ENCODE results near the gene DPP3.

The DPP3 gene

GRCh38 chr11:66492161-66492865, 12.1 kb downstream of the DPP3 start:
- Histone ChIP-seq H3K36me3 (ENCODE audit: insufficient read depth, low read length) (peaks cover 64% of the 10 kb centered on the region), H3K27me3 (ENCODE audit: control insufficient read depth, insufficient read depth, low read length) (no peaks in the 10 kb centered on the region), H3K4me2 (ENCODE audit: low read length) (no peak overlapping the region), H3K4me3 (ENCODE audit: low read length) (no peak overlapping the region), H3K9me3 (replicated peaks; ENCODE audit: low read length) (no peaks in the 10 kb centered on the region), H3K9ac (ENCODE audit: low read depth, low read length) (no peak overlapping the region), H3K4me1 (ENCODE audit: control insufficient read depth, insufficient read depth, low read length) (no peaks in the 10 kb centered on the region)

- Histone ChIP-seq H3K27me3 (ENCODE audit: control insufficient read depth, insufficient read depth, low read length) (no peaks in the 10 kb centered on the region), H3K4me1 (ENCODE audit: control insufficient read depth, insufficient read depth, low read length) (no peaks in the 10 kb centered on the region), H3K36me3 (ENCODE audit: insufficient read depth, low read length) (peaks cover 59% of the 10 kb centered on the region), H3K9me3 (replicated peaks; ENCODE audit: low read length) (no peaks in the 10 kb centered on the region), H3K4me2 (ENCODE audit: low read length) (no peak overlapping the region), H3K9ac (ENCODE audit: low read depth, low read length) (no peak overlapping the region), H3K4me3 (ENCODE audit: low read length) (no peak overlapping the region)
Measured at GRCh38 chr11:66493130-66493529, 12.9 kb downstream of the DPP3 start.

- Histone ChIP-seq H3K9me3 (replicated peaks; ENCODE audit: low read length) (no peaks in the 10 kb centered on the region), H3K27me3 (ENCODE audit: control insufficient read depth, insufficient read depth, low read length) (no peaks in the 10 kb centered on the region), H3K9ac (ENCODE audit: low read depth, low read length) (no peak overlapping the region), H3K4me2 (ENCODE audit: low read length) (no peak overlapping the region), H3K4me3 (ENCODE audit: low read length) (no peak overlapping the region), H3K4me1 (ENCODE audit: control insufficient read depth, insufficient read depth, low read length) (no peaks in the 10 kb centered on the region), H3K36me3 (ENCODE audit: insufficient read depth, low read length) (peaks cover 59% of the 10 kb centered on the region)
Measured at GRCh38 chr11:66494458-66494857, 14.2 kb downstream of the DPP3 start.

DNA sequence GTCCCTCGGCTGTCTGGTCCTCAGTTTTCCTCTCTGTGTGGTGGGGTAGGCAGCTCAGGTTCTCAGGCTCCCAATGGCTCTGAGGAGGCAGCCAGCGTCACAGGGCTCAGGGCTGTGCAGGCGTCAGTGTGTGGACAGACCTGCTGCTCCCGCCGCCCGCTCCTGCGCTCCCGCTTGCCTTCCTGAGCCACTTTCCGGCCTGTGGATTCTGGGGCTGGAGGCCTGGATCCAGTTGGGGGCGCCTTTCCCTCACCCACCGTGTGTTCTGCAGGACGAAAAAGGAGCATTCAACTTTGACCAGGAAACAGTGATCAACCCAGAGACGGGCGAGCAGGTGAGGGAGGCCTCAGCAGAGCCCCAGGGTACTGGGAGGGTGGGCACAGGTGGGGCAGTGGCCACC, 14.7 kb downstream of the DPP3 start:
- Histone ChIP-seq H3K4me1 (ENCODE audit: control insufficient read depth, insufficient read depth, low read length) (no peaks in the 10 kb centered on the region), H3K36me3 (ENCODE audit: insufficient read depth, low read length) (peaks cover 58% of the 10 kb centered on the region), H3K4me3 (ENCODE audit: low read length) (no peak overlapping the region), H3K9me3 (replicated peaks; ENCODE audit: low read length) (no peaks in the 10 kb centered on the region), H3K9ac (ENCODE audit: low read depth, low read length) (no peak overlapping the region), H3K27me3 (ENCODE audit: control insufficient read depth, insufficient read depth, low read length) (no peaks in the 10 kb centered on the region), H3K4me2 (ENCODE audit: low read length) (no peak overlapping the region)

- Histone ChIP-seq H3K4me3 (ENCODE audit: low read length) (no peak overlapping the region), H3K9ac (ENCODE audit: low read depth, low read length) (no peak overlapping the region), H3K27me3 (ENCODE audit: control insufficient read depth, insufficient read depth, low read length) (no peaks in the 10 kb centered on the region), H3K4me1 (ENCODE audit: control insufficient read depth, insufficient read depth, low read length) (no peaks in the 10 kb centered on the region), H3K9me3 (replicated peaks; ENCODE audit: low read length) (no peaks in the 10 kb centered on the region), H3K4me2 (ENCODE audit: low read length) (no peak overlapping the region), H3K36me3 (ENCODE audit: insufficient read depth, low read length) (peaks cover 58% of the 10 kb centered on the region)
Measured at GRCh38 chr11:66495401-66495854, 15.2 kb downstream of the DPP3 start.

- Histone ChIP-seq H3K9ac (ENCODE audit: low read depth, low read length) (no peak overlapping the region), H3K4me2 (ENCODE audit: low read length) (no peak overlapping the region), H3K9me3 (replicated peaks; ENCODE audit: low read length) (no peaks in the 10 kb centered on the region), H3K4me3 (ENCODE audit: low read length) (no peak overlapping the region), H3K36me3 (ENCODE audit: insufficient read depth, low read length) (peaks cover 53% of the 10 kb centered on the region), H3K4me1 (ENCODE audit: control insufficient read depth, insufficient read depth, low read length) (no peaks in the 10 kb centered on the region), H3K27me3 (ENCODE audit: control insufficient read depth, insufficient read depth, low read length) (no peaks in the 10 kb centered on the region)
Measured at GRCh38 chr11:66497206-66497605, 17.0 kb downstream of the DPP3 start.

GRCh38 chr11:66498506-66498905, 18.3 kb downstream of the DPP3 start:
- Histone ChIP-seq H3K4me1 (ENCODE audit: control insufficient read depth, insufficient read depth, low read length) (no peaks in the 10 kb centered on the region), H3K4me3 (ENCODE audit: low read length) (no peak overlapping the region), H3K36me3 (ENCODE audit: insufficient read depth, low read length) (peaks cover 41% of the 10 kb centered on the region), H3K4me2 (ENCODE audit: low read length) (no peak overlapping the region), H3K27me3 (ENCODE audit: control insufficient read depth, insufficient read depth, low read length) (no peaks in the 10 kb centered on the region), H3K9me3 (replicated peaks; ENCODE audit: low read length) (no peaks in the 10 kb centered on the region), H3K9ac (ENCODE audit: low read depth, low read length) (no peak overlapping the region)

- H3K4me1 ChIP-seq (ENCODE audit: control insufficient read depth, insufficient read depth, low read length): peaks cover 4% of the 10 kb centered on the region
- H3K9ac ChIP-seq (ENCODE audit: low read depth, low read length): no peak overlapping the region
- H3K4me2 ChIP-seq (ENCODE audit: low read length): no peak overlapping the region
- no peaks in the 10 kb centered on the region for H3K9me3 ChIP-seq (replicated peaks; ENCODE audit: low read length)
- H3K36me3 ChIP-seq (ENCODE audit: insufficient read depth, low read length): peaks cover 27% of the 10 kb centered on the region
- no peak overlapping the region for H3K4me3 ChIP-seq (ENCODE audit: low read length)
- H3K27me3 ChIP-seq (ENCODE audit: control insufficient read depth, insufficient read depth, low read length): no peaks in the 10 kb centered on the region
Measured at GRCh38 chr11:66505276-66505816, 25.1 kb downstream of the DPP3 start.

GRCh38 chr11:66509131-66509561, 28.9 kb downstream of the DPP3 start:
- H3K4me3 ChIP-seq (ENCODE audit: low read length): no peak overlapping the region
- no peaks in the 10 kb centered on the region for H3K27me3 ChIP-seq (ENCODE audit: control insufficient read depth, insufficient read depth, low read length)
- H3K4me2 ChIP-seq (ENCODE audit: low read length): no peak overlapping the region
- no peaks in the 10 kb centered on the region for H3K9me3 ChIP-seq (replicated peaks; ENCODE audit: low read length)
- peaks cover 32% of the 10 kb centered on the region for H3K36me3 ChIP-seq (ENCODE audit: insufficient read depth, low read length)
- H3K4me1 ChIP-seq (ENCODE audit: control insufficient read depth, insufficient read depth, low read length): peaks cover 9% of the 10 kb centered on the region
- no peak overlapping the region for H3K9ac ChIP-seq (ENCODE audit: low read depth, low read length)

DNA sequence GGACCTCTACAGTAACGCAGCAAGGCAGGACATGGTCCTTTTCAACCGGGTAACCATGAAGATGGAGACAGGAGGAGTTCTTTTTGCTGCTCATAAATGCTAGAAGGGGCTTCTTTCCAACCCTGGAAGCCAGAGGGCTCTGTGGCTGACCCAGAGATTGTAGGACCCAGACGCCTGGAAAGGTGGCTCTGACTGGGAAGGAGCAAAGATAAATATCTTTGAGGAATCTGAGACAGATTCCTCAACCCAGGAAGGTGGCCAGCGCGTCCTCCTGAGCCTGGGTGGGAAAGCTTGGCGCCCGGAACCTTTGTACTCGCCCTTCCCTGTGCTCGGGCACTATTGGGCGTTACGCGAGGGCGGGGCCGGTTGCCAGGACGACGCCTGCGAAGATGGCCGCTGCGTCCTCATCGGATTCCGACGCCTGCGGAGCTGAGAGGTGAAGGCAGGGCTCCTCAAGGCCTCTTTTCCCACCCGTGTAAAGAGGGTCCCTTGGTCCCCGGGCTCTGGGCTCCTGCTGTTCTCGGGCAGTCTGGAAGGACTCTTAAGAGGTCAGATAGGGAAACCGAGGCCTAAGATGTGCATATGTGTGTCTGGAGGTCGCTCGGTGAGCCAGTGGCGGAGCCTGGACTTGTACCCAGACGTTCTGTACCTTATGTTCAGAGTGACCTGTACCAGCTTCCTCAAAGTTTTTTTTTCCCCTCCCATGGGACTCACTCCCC, 30.2 kb downstream of the DPP3 start, which contains the start of gene BBS1:
Gene BBS1 (plus strand): TSS at position 365 of the 719 bp plus-strand sequence. CDS start 25 bp downstream, at position 390.
- H3K9ac ChIP-seq (ENCODE audit: low read depth, low read length): peak within 1 kb of the TSS; percentile 83
- peak within 1 kb of the TSS; percentile 86 for H3K4me2 ChIP-seq (ENCODE audit: low read length)
- no peaks in the 10 kb centered on the region for H3K9me3 ChIP-seq (replicated peaks; ENCODE audit: low read length)
- H3K27me3 ChIP-seq (ENCODE audit: control insufficient read depth, insufficient read depth, low read length): no peaks in the 10 kb centered on the region
- H3K36me3 ChIP-seq (ENCODE audit: insufficient read depth, low read length): peaks cover 25% of the 10 kb centered on the region
- H3K4me1 ChIP-seq (ENCODE audit: control insufficient read depth, insufficient read depth, low read length): peaks cover 9% of the 10 kb centered on the region
- peak within 1 kb of the TSS; percentile 89 for H3K4me3 ChIP-seq (ENCODE audit: low read length)

DNA sequence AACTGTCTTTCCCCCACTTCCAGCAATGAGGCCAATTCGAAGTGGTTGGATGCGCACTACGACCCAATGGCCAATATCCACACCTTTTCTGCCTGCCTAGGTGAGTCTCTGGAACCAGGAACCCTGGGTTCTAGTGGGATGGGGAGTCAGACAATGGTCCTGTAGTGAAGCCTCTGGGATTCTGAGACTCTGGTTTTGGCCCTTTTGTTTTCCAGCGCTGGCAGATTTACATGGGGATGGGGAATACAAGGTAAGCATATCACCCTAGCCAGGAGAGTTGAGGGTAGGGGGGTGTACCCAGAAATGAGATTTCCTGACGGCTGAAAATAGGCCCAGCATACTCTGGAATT, 30.7 kb downstream of the DPP3 start:
- H3K4me3 ChIP-seq (ENCODE audit: low read length): peak overlapping the region; percentile 89
- H3K9me3 ChIP-seq (replicated peaks; ENCODE audit: low read length): no peaks in the 10 kb centered on the region
- H3K4me1 ChIP-seq (ENCODE audit: control insufficient read depth, insufficient read depth, low read length): peaks cover 9% of the 10 kb centered on the region
- H3K9ac ChIP-seq (ENCODE audit: low read depth, low read length): peak overlapping the region; percentile 83
- H3K27me3 ChIP-seq (ENCODE audit: control insufficient read depth, insufficient read depth, low read length): no peaks in the 10 kb centered on the region
- peak overlapping the region; percentile 86 for H3K4me2 ChIP-seq (ENCODE audit: low read length)
- H3K36me3 ChIP-seq (ENCODE audit: insufficient read depth, low read length): peaks cover 27% of the 10 kb centered on the region
